Endothelial cell of umbilical vein (primary cell): ENCODE data around the gene POSTN.

Source experiments
- CTCF ChIP-seq, 2 donors: IDR thresholded peaks; 1 replicate in 1 of 2; 2 replicates in 1 of 2; pipeline ENCODE4 v1.5.1; 2011; ENCODE audit warnings: low read length in 2 of 2, mild to moderate bottlenecking in 2 of 2, moderate library complexity in 2 of 2, control low read depth in 1 of 2, inconsistent platforms in 1 of 2, low read depth in 1 of 2; ENCODE audit not compliant: insufficient read depth in 1 of 2; ENCODE audit errors: extremely low read depth in 1 of 2
- EZH2 ChIP-seq: IDR thresholded peaks from 2 replicates; pipeline ENCODE4 v1.6.1; 2012; ENCODE audit warnings: borderline replicate concordance, low read depth, mild to moderate bottlenecking, moderate library complexity, low read length, inconsistent platforms; ENCODE audit not compliant: severe bottlenecking
- MAX ChIP-seq: IDR thresholded peaks from 2 replicates; pipeline ENCODE4 v1.6.1; 2011; ENCODE audit not compliant: insufficient read depth, insufficient read length

- no peak for TF ChIP-seq CTCF (IDR thresholded peaks at IDR 0.05; ENCODE audit: extremely low read depth in 1 of 2, insufficient read depth in 1 of 2, low read depth in 1 of 2, low read length in 2 of 2)
- no peak for TF ChIP-seq EZH2
- no peak for TF ChIP-seq MAX
These were observed 33.1 kb downstream of the POSTN start for GRCh38 chr13:37565425-37565824.
